ENCODE results near the gene CORO6. TPM values are rescaled to one million over a fixed set of nuclear protein-coding genes. Genes with fewer than 3 reads are reported as not detected.

The CORO6 gene
- total and polyA plus RNA-seq, 12 donors = 53.2 to 262 (median 90.9) TPM

GRCh38 chr17:29614349-29615047, 8.2 kb downstream of the CORO6 start:
- WGBS, 2 donors = 83 to 84% methylated on average over 16 of the region's 16 CpGs
- no peak for TF ChIP-seq CTCF (IDR thresholded peaks at IDR 0.05)
- H3K4me3 ChIP-seq = peak overlapping the region in 1 of 10 donors; percentile 59

GRCh38 chr17:29613856-29614255, 8.9 kb downstream of the CORO6 start:
- ATAC-seq = peak in 2 of 8 donors; percentile 0 to 2
- H3K9me3 ChIP-seq = no peaks in the 10 kb centered on the region
- peaks cover 0 to 11% (median 0%) of the 10 kb centered on the region in 9 donors for H3K36me3 ChIP-seq
- intact Hi-C loops (cut with DNase I) = loop anchor here in 3 of 10 donors (5.0 to 10.0 kb wide), 3 partner anchors 37 to 321 kb away; partner anchors contain the start of gene SSH2 (in 1 of the 3)
- peaks cover 0 to 36% (median 0%) of the 10 kb centered on the region in 7 donors for H3K27me3 ChIP-seq
- DNase-seq = no peak
- H3K4me3 ChIP-seq = peak overlapping the region in 9 of 10 donors; percentile 11 to 53 (median 44)
- peak overlapping the region in 7 of 10 donors; percentile 11 to 48 (median 33) for H3K27ac ChIP-seq
- no peak for TF ChIP-seq CTCF (IDR thresholded peaks at IDR 0.05)
- peaks cover 14 to 63% (median 51%) of the 10 kb centered on the region in 9 donors for H3K4me1 ChIP-seq
- 23 to 24% methylated on average over 13 of the region's 13 CpGs for WGBS, 2 donors

More at GRCh38 chr17:29614349-29615047, 8.2 kb downstream of the CORO6 start:
- ATAC-seq = no peak
- no peak for DNase-seq
- intact Hi-C loops (cut with DNase I) = loop anchor here in 5 of 10 donors (5.0 to 10.0 kb wide), 5 partner anchors 37 to 320 kb away; partner anchors contain the start of gene SSH2 (in 2 of the 5)
- Histone ChIP-seq H3K27me3 (peaks cover 0 to 42% (median 0%) of the 10 kb centered on the region in 7 donors), H3K9me3 (no peaks in the 10 kb centered on the region), H3K4me1 (peaks cover 14 to 69% (median 56%) of the 10 kb centered on the region in 9 donors), H3K36me3 (peaks cover 0 to 6% (median 0%) of the 10 kb centered on the region in 9 donors), H3K27ac (no peak overlapping the region)

GRCh38 chr17:29613352-29613837, 9.3 kb downstream of the CORO6 start:
- H3K36me3 ChIP-seq = peaks cover 0 to 11% (median 0%) of the 10 kb centered on the region in 9 donors
- peak overlapping the region; percentile 10 to 53 (median 44) for H3K4me3 ChIP-seq
- H3K4me1 ChIP-seq = peaks cover 14 to 58% (median 46%) of the 10 kb centered on the region in 9 donors
- ATAC-seq = peak; percentile 71 to 86 (median 81)
- H3K9me3 ChIP-seq = no peaks in the 10 kb centered on the region
- intact Hi-C loops (cut with DNase I) = loop anchor here in 3 of 10 donors (5.0 to 10.0 kb wide), 3 partner anchors 36 to 321 kb away; partner anchors contain the start of gene SSH2 (in 1 of the 3)
- peaks cover 0 to 33% (median 0%) of the 10 kb centered on the region in 7 donors for H3K27me3 ChIP-seq
- peak; percentile 86 to 99 (median 94) for TF ChIP-seq CTCF (IDR thresholded peaks at IDR 0.05)
- DNase-seq = peak; percentile 95 to 98
- WGBS, 2 donors = 1% methylated on average over 26 to 50 of the region's 50 CpGs
- peak overlapping the region in 9 of 10 donors; percentile 11 to 56 (median 33) for H3K27ac ChIP-seq
